GM19372 (cell line): ENCODE data around the gene HERPUD1.
"Not testable (repeated sequence)": the region's sequence is repeated elsewhere in the genome, so short reads cannot be mapped to it uniquely, and the experiment has no call there.

Experiments used
- ATAC-seq: cut with Tn5 transposase; IDR thresholded peaks from one replicate; pipeline ENCODE4 v1.9.1; 2021; ENCODE audit warnings: mild to moderate bottlenecking, low read depth, moderate library complexity; ENCODE audit not compliant: unreplicated experiment

Gene HERPUD1

DNA sequence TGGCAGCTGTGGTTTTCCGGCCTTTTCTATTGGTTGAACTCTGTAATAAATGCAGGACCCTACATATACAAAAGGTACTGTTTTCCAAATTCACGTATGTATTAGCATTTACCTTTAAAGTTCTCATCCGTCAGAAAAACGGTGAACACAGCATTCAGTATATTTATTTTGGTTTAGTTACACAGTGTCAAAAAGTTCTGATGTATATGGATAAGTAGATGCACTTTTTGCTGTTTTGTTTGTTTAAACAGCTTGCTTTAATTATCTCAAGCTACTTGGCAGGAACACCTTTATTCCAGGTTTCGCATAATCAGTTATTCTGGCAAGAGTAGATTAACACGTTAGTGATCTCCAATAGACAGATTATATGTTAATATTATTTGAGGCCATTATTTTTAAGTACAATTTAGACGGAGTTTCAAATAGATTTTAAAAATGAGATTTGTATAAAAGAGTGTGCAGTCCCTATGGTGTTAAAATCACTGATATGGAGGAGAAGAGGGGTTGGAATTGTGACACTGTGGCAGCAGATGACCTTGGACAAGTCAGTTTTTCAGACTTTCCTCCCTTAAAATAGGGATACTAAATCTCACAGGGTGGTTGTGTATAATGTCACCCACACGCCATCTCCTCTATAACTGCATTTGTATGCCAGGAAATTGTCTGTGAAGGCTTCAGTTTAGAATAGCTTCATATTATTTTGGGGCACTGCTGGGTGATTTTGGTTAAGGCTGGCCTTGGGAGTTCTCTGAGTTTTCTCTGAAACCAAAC, 2.1 kb downstream of the HERPUD1 start:
- no peak for ATAC-seq

GRCh38 chr16:56934599-56935145, 2.7 kb downstream of the HERPUD1 start:
- not testable (repeated sequence) for ATAC-seq

DNA sequence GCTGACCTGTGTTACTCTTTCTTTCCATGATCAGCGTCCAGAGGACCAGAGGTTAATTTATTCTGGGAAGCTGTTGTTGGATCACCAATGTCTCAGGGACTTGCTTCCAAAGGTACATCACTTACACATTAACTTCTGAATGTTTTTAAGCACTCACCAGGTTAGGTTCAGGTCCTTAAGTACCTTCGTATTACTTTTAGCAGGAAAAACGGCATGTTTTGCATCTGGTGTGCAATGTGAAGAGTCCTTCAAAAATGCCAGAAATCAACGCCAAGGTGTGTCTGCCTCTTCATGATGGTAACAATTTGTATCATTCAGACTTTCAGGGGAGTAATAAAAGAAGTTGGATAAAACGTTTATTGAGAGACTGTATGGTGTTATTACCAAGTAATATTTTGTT, 3.3 kb downstream of the HERPUD1 start:
- ATAC-seq, result no peak

- ATAC-seq, result no peak
These were observed 4.5 kb downstream of the HERPUD1 start for GRCh38 chr16:56936491-56936890.

GRCh38 chr16:56936950-56937349, 5.0 kb downstream of the HERPUD1 start:
- no peak for ATAC-seq

DNA sequence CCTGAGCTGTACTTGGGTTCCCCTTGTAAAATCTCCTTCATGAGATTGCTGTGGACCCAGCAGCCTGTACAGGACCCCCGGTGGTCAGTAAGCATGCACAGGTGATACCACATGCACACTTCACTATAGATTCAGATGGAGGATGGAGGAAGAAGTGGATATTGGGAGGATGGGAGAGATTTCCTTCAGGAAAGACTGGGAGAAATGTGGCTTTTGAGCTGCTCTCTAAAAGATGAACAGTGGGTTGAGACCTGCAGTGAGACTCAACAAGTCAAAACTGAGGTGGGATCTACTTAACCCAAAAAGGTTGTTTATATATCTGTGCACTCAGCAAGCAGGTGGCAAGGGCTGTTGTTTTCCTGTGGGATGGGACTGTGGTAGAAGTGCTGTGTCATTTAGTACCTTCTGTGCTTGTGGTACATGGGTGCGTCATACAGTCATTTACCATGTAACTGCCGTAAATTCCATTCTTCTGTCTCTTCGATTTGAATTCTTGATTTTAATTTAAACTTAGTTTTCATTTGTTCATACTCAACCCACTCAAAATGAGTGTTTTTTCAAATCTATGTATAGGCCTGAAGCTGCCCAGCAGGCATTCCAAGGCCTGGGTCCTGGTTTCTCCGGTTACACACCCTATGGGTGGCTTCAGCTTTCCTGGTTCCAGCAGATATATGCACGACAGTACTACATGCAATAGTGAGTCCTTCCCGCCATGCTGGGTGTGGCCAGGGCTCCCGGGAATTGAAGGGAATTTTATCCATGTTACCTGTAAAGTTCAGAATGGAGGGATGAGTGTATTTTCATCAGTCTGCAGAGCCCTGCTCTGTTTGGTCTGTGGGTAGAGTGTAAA, 6.9 kb downstream of the HERPUD1 start:
- ATAC-seq, result no peak

DNA sequence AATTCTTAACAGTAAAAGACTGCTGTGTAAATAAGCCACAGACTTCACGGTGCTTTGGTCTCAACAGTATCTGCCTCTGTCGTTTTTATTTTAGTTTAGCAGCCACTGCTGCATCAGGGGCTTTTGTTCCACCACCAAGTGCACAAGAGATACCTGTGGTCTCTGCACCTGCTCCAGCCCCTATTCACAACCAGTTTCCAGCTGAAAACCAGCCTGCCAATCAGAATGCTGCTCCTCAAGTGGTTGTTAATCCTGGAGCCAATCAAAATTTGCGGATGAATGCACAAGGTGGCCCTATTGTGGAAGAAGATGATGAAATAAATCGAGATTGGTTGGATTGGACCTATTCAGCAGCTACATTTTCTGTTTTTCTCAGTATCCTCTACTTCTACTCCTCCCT, 7.9 kb downstream of the HERPUD1 start:
- no peak for ATAC-seq

- no peak for ATAC-seq
These were observed 9.2 kb downstream of the HERPUD1 start for GRCh38 chr16:56941092-56941491.

DNA sequence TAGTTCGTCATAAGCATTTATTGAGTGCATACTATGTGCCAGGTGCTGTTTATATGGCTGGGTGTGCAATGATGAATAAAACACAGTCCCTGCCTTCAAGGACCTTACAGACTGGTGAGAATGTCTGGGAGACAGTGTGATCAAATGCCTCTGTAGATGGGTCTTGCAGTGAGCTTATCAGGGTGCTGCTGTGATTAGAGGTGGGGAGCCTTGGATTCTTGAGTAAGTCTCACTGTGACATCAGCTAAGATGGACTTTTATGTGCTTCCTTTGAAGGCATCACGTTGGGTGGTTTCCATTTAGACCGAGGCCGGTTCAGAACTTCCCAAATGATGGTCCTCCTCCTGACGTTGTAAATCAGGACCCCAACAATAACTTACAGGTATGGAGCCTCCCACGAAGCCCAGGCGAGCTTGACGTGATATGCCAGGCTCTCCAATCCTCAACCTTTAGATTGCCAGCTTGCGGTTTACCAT, 10.0 kb downstream of the HERPUD1 start:
- no peak for ATAC-seq

GRCh38 chr16:56943761-56944375, 11.9 kb downstream of the HERPUD1 start:
- ATAC-seq, result no peak

DNA sequence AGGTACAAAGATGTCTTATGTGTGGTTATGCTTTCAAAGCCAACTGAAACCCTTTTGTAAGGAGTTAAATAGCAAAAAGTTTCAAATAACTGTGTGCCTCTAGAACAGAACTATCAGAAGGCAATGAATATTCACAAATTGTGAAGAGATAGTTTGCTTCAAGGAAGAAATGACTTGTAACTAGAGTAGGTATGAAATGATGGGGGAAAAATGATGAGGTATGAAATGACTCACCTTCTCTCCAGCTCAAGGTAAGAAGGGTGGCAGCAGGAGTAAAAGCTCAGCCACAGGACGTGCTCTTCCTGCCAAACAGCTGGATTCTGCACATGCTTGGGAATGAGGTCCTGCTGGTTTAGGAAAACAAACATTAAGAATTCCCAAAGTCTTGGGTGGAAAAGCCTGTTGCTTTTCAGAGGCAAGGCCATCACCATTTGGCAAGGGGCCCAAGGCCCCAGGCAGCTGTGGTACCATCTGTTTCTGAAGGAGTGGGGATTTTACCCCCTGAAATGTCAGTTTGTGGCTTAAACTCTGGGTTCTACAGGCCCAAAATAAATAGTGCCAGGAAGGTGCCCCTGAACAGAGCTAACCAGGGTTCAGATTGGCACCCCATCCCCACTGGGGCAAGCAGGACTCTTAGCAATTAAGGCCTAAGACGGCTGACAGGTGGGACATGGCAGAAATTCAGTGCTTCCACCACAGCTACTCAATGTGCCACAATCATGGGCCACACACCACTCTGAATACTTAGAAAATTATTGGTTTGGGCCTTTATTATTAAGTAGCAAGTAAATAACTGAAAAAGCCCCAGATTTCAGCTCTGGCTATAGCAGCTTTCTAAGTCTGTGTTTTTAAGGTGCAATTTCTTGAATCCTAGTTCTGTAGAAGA, 13.3 kb downstream of the HERPUD1 start:
- no peak for ATAC-seq

GRCh38 chr16:56945847-56946527, 14.0 kb downstream of the HERPUD1 start:
- no peak for ATAC-seq

DNA sequence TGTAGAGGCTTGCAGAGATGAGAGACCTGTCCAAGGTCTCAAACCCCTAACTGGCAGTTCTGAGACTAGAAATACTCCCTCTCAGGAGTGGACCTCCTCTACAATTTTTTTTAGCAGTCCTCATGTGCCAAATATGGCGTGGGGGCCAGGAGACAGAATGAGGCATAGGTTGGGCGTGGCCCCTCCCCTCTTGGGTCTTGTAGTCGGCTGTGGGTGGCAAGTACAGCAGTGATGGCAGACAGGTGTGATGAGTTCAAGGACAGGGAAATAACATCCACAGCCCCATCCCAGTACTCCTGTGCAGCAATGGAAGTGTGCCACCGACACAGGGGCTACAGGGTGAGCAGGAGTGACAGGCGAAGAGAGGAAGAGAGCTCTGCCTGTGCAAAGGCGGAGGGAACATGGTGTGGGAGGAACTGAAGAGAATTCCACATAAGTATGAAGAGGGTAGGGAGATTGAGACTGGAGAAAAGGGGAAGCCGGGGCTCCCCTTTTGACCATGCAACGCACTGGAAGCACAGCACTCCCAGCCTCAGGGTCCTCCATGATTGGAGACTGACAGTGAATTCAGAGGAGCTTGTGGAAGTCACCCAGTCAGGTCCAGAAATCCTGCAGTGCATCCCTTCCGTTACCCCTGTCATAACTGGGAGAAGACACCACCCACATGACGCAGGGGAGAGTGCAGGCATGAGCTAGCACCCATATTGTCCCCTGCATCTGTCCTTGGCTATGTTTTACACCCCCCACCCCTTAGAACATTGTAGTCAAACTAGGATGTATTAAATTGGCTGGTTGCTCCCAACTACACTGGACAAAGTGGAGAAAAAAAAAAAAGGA, 15.0 kb downstream of the HERPUD1 start:
- no peak for ATAC-seq

GRCh38 chr16:56947604-56947995, 15.7 kb downstream of the HERPUD1 start:
- no peak for ATAC-seq

- no peak for ATAC-seq
These were observed 16.3 kb downstream of the HERPUD1 start for GRCh38 chr16:56948234-56948633.

- ATAC-seq, result no peak
These were observed 18.1 kb downstream of the HERPUD1 start for GRCh38 chr16:56950051-56950450.

DNA sequence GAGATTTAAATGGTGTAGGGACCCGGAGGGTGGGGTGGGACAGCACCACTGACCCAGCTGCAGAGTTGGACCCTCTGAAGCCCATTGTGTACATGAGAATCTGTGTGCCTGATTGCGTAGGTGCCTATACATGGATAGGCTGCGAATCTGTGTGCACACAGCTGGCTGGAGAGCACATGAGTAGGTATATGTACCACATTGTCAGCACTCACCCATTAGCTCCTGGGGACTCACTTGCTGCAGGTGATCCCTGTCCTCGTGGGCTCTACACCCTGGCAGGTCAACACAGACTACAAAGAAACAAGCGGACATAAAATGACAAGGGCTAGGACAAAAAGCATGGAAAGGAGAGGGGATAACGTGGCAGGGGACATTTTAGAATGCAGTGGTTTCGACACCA, 18.5 kb downstream of the HERPUD1 start:
- ATAC-seq, result no peak
